Gastrocnemius medialis (tissue), 4 donors: Measurements from ENCODE around the gene ERC2.

ENCODE experiments used
- POLR2A ChIP-seq, 2 donors: fragments of 450-650 bp; IDR thresholded peaks; one replicate each; pipeline ENCODE4 v1.6.1; 2017; ENCODE audit warnings: antibody characterized with exemption in 2 of 2, mild to moderate bottlenecking in 2 of 2, moderate library complexity in 2 of 2
- TF ChIP-seq, protein P1 (sequence below), 5 experiments: fragments of 450-650 bp in 3 of 5; fragments of 200-600 bp in 2 of 5; sonication (generic) in 2 of 5; IDR thresholded peaks in 4 of 5; conservative IDR thresholded peaks in 1 of 5; 1 replicate in 4 of 5; 2 replicates in 1 of 5; pipeline ENCODE4 v1.5.1; 2016 to 2019; ENCODE audit warnings: antibody characterized with exemption in 5 of 5, mild to moderate bottlenecking in 3 of 5, moderate library complexity in 3 of 5

DNA sequence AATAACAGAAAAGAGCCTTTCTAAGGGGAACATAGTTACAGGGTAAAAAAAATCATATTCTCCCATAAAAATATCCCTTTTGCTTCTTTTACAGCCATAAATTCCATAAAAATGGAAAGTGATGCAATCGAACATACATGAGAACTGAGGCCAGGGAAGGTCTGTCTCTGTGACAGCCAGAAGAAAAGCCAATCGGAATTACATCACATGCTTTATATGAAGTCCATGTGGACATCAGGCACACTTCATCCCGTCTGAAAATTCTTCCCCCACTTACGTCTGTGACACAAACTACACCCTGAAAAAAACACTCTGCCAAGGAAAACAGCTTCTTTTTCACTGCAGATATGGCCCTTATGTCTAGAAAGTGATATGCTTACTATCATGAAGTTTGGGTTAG is 323.5 kb downstream of the ERC2 start:
- TF ChIP-seq, protein P1, sequence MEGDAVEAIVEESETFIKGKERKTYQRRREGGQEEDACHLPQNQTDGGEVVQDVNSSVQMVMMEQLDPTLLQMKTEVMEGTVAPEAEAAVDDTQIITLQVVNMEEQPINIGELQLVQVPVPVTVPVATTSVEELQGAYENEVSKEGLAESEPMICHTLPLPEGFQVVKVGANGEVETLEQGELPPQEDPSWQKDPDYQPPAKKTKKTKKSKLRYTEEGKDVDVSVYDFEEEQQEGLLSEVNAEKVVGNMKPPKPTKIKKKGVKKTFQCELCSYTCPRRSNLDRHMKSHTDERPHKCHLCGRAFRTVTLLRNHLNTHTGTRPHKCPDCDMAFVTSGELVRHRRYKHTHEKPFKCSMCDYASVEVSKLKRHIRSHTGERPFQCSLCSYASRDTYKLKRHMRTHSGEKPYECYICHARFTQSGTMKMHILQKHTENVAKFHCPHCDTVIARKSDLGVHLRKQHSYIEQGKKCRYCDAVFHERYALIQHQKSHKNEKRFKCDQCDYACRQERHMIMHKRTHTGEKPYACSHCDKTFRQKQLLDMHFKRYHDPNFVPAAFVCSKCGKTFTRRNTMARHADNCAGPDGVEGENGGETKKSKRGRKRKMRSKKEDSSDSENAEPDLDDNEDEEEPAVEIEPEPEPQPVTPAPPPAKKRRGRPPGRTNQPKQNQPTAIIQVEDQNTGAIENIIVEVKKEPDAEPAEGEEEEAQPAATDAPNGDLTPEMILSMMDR (IDR thresholded peaks at IDR 0.05 in 4 of 5, conservative IDR thresholded peaks at IDR 0.05 in 1 of 5): no peak
- no peak for TF ChIP-seq POLR2A (IDR thresholded peaks at IDR 0.05)
